ENCODE data around the gene ARID1B. TPM values are rescaled to one million over a fixed set of nuclear protein-coding genes. Genes with fewer than 3 reads are reported as not detected.
A peak's percentile ranks its signal among the peaks of the same experiment; 100 is the strongest.

Gene ARID1B
- total RNA-seq, 1 experiment from 2014 or later, result 63.9 TPM

- POLR2A ChIA-PET, result interaction anchor here (0.7 to 3.3 kb wide), 15 partner anchors 9 to 1632 kb away, joined by 3 to 23 read pairs (median 5); partner anchors contain the start of gene ARID1B
These were observed 171.6 kb downstream of the ARID1B start for GRCh38 chr6:156948807-156949206.

GRCh38 chr6:156949376-156949775 lies 172.2 kb downstream of the ARID1B start:
- CTCF ChIA-PET, result interaction anchor here (0.6 to 1.1 kb wide), 4 partner anchors 72 to 392 kb away, joined by 3 read pairs; no protein-coding TSS in a partner anchor
- H3K4me3 Mint-ChIP-seq (ENCODE audit: unreplicated experiment), result peak overlapping the region; percentile 30
- H3K27ac Mint-ChIP-seq (ENCODE audit: low read depth, unreplicated experiment), result peak overlapping the region; percentile 80
- peaks cover 13% of the 10 kb centered on the region for H3K36me3 Mint-ChIP-seq (ENCODE audit: insufficient read depth, unreplicated experiment)
- DNase-seq (ENCODE audit: unreplicated experiment), result peak; percentile 75
- intact Hi-C loops (cut with micrococcal nuclease), result loop anchor here (1.0 to 2.0 kb wide), 3 partner anchors 169 to 385 kb away; no protein-coding TSS in a partner anchor
- H3K27me3 Mint-ChIP-seq (ENCODE audit: insufficient read depth, unreplicated experiment), result no peaks in the 10 kb centered on the region
- BruUV-seq (replicated peaks), result no TSS peak
- peaks cover 31% of the 10 kb centered on the region for H3K4me1 Mint-ChIP-seq (ENCODE audit: insufficient read depth, unreplicated experiment)
- POLR2A ChIA-PET, result interaction anchor here (0.6 to 3.3 kb wide), 16 partner anchors 10 to 1632 kb away, joined by 3 to 23 read pairs (median 4); partner anchors contain the start of gene ARID1B
- no peaks in the 10 kb centered on the region for H3K9me3 Mint-ChIP-seq (ENCODE audit: unreplicated experiment)
- no peak for TF ChIP-seq CTCF (IDR thresholded peaks at IDR 0.05; ENCODE audit: unreplicated experiment)

More at GRCh38 chr6:156948807-156949206, 171.6 kb downstream of the ARID1B start:
- TF ChIP-seq CTCF (IDR thresholded peaks at IDR 0.05; ENCODE audit: unreplicated experiment), result no peak
- Mint-ChIP-seq H3K27ac (ENCODE audit: low read depth, unreplicated experiment) (peak overlapping the region; percentile 80), H3K27me3 (ENCODE audit: insufficient read depth, unreplicated experiment) (no peaks in the 10 kb centered on the region), H3K4me1 (ENCODE audit: insufficient read depth, unreplicated experiment) (peaks cover 28% of the 10 kb centered on the region), H3K36me3 (ENCODE audit: insufficient read depth, unreplicated experiment) (peaks cover 13% of the 10 kb centered on the region), H3K4me3 (ENCODE audit: unreplicated experiment) (peak overlapping the region; percentile 30), H3K9me3 (ENCODE audit: unreplicated experiment) (no peaks in the 10 kb centered on the region)
- peak; percentile 61 for DNase-seq (ENCODE audit: unreplicated experiment)
- intact Hi-C loops (cut with micrococcal nuclease), result loop anchor here (1.0 to 2.0 kb wide), 3 partner anchors 169 to 385 kb away; no protein-coding TSS in a partner anchor
- CTCF ChIA-PET, result interaction anchor here (0.6 to 1.1 kb wide), 4 partner anchors 72 to 391 kb away, joined by 3 read pairs; no protein-coding TSS in a partner anchor
- BruUV-seq (replicated peaks), result no TSS peak

- no peak for DNase-seq (ENCODE audit: unreplicated experiment)
- BruUV-seq (replicated peaks), result no TSS peak
- H3K36me3 Mint-ChIP-seq (ENCODE audit: insufficient read depth, unreplicated experiment), result peaks cover 11% of the 10 kb centered on the region
- CTCF ChIA-PET, result no interaction called here
- H3K4me3 Mint-ChIP-seq (ENCODE audit: unreplicated experiment), result no peak overlapping the region
- POLR2A ChIA-PET, result interaction anchor here (0.6 to 3.3 kb wide), 11 partner anchors 11 to 522 kb away, joined by 3 to 23 read pairs (median 6); partner anchors contain the start of gene ARID1B
- H3K9me3 Mint-ChIP-seq (ENCODE audit: unreplicated experiment), result no peaks in the 10 kb centered on the region
- H3K27me3 Mint-ChIP-seq (ENCODE audit: insufficient read depth, unreplicated experiment), result no peaks in the 10 kb centered on the region
- peak overlapping the region; percentile 80 for H3K27ac Mint-ChIP-seq (ENCODE audit: low read depth, unreplicated experiment)
- intact Hi-C loops (cut with micrococcal nuclease), result loop anchor here (10.0 kb wide), 1 partner anchor 235 kb away; no protein-coding TSS in a partner anchor
- no peak for TF ChIP-seq CTCF (IDR thresholded peaks at IDR 0.05; ENCODE audit: unreplicated experiment)
- H3K4me1 Mint-ChIP-seq (ENCODE audit: insufficient read depth, unreplicated experiment), result peaks cover 35% of the 10 kb centered on the region
These were observed 172.9 kb downstream of the ARID1B start for GRCh38 chr6:156950084-156950483.

GRCh38 chr6:156950531-156950930 lies 173.4 kb downstream of the ARID1B start:
- Mint-ChIP-seq H3K36me3 (ENCODE audit: insufficient read depth, unreplicated experiment) (peaks cover 7% of the 10 kb centered on the region), H3K27me3 (ENCODE audit: insufficient read depth, unreplicated experiment) (no peaks in the 10 kb centered on the region), H3K4me3 (ENCODE audit: unreplicated experiment) (no peak overlapping the region), H3K9me3 (ENCODE audit: unreplicated experiment) (no peaks in the 10 kb centered on the region), H3K27ac (ENCODE audit: low read depth, unreplicated experiment) (no peak overlapping the region), H3K4me1 (ENCODE audit: insufficient read depth, unreplicated experiment) (peaks cover 35% of the 10 kb centered on the region)
- TF ChIP-seq CTCF (IDR thresholded peaks at IDR 0.05; ENCODE audit: unreplicated experiment), result no peak
- CTCF ChIA-PET, result interaction anchor here (0.6 kb wide), 1 partner anchor 312 kb away, joined by 3 read pairs; no protein-coding TSS in a partner anchor
- BruUV-seq (replicated peaks), result no TSS peak
- POLR2A ChIA-PET, result interaction anchor here (0.8 to 6.7 kb wide), 6 partner anchors 17 to 230 kb away, joined by 4 to 77 read pairs (median 19); partner anchors contain the start of gene ARID1B
- intact Hi-C loops (cut with micrococcal nuclease), result loop anchor here (10.0 kb wide), 1 partner anchor 234 kb away; no protein-coding TSS in a partner anchor
- no peak for DNase-seq (ENCODE audit: unreplicated experiment)

Measured in MCF 10A (cell line).